NCI-H2196 treated with DMSO at 0.1 percent for 48 hours (cell line): ENCODE results near the gene SH3PXD2A.

Source experiments
- DNase-seq: peaks from one replicate; lab custom pipeline; 2025; ENCODE audit not compliant: unreplicated experiment; lab: John Stamatoyannopoulos, UW

The SH3PXD2A gene

DNA sequence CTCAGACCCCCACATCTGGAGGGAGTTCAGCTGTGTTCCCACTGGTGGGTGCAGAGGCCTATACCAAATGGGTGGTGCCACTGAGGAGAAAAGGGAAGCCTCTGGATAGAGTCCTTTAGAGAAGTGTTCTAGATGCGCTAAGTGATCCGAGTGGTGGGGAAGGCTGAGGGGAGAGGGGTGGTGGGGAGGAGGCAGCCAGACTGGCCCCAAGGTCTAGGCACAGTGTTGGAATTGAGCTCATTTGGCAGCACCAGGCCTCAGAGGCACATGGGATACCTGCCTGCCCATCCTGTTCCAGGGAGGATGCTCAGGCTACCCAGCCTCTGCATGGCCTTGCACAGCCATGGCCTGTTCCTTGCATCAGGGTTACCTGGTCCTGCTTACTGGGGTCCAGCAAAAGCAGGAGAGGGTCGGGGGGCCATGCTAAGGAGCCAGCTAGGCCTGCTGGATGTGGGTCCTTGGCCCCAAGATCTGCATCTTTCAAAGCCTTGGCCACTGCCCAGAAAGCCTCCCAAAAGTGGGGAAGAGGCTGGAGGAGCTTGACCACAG, 262.3 kb downstream of the SH3PXD2A start:
- no peak for DNase-seq

DNA sequence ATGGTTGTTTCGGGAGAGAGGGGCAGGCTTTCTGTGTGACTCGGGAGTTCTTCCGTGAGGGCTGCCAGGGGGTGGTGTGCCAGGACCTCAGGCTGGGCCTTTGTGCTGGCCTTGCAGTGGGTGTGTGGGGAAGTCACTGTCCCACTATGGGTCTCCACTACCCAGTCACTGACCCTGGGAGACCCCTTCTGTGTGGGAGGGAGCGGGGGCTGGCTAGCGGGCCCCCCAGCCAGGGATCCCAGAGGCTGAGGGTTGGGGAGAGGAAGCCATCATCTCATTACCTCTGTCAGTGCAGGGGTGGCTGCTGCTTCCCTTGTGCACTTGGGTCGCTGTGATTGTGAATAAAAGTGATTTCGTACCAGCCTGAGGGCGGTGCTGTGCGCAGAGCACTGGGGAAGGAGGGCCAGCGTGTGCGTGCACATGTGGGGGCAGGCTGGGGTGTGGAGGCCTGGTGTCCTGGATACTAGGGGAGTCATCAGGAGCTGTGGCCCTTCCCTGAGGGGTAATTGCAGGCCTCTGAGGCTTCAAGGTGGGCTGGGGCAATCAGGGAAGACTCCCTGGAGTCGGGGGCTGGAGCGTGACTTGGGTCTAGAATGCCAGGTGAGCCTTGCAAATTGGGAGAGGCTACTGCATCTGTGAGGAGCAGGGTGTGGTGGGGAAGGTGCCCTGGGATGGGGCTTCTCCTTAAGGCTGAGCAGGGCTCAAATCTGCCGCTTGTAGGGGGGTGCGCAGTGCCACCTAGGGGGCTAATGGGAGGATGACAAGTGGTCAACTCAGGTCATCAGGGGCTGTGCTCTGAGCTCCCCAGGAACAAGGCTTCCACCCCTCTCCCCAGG, 263.0 kb downstream of the SH3PXD2A start:
- no peak for DNase-seq

DNA sequence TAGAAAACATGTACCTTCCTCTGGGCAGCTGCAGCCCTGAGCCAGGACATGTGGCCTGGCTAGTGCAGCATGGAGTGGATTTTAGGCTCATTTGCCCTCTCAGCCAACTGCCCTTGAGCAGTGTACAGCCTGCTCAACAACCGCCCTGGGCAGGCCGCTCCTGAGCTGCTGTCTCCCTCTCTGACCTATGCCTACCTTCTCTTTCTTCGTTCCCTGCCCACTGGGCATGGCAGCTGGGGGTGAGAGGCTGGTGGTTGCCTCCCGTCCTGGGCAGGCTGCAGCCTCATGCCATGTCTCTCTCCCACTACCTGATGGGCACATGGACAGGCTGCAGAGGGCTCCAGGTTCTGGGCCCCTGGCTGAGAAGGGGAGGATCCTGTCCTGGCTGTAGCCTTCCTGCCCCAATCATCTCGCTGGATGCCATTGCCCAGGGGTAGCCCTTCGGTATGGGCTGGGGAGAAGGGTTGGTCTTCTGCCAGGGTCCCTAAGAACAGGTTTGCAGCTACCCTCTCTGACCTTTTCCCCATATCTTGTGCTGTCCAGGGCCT, 264.6 kb downstream of the SH3PXD2A start:
- no peak for DNase-seq

DNA sequence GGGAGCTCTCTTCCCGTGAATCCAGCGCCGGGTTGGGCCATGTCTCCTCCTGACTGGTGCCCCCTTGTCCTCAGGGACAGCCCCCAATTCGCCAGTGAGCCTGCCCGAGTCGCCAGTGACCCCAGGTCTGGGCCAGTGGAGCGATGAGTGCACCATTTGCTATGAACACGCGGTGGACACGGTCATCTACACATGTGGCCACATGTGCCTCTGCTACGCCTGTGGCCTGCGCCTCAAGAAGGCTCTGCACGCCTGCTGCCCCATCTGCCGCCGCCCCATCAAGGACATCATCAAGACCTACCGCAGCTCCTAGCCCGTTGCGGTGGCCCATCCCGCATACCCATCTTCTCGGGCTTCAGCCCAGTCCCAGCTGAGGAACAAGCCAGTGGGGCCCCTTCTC, 265.3 kb downstream of the SH3PXD2A start:
- no peak for DNase-seq

DNA sequence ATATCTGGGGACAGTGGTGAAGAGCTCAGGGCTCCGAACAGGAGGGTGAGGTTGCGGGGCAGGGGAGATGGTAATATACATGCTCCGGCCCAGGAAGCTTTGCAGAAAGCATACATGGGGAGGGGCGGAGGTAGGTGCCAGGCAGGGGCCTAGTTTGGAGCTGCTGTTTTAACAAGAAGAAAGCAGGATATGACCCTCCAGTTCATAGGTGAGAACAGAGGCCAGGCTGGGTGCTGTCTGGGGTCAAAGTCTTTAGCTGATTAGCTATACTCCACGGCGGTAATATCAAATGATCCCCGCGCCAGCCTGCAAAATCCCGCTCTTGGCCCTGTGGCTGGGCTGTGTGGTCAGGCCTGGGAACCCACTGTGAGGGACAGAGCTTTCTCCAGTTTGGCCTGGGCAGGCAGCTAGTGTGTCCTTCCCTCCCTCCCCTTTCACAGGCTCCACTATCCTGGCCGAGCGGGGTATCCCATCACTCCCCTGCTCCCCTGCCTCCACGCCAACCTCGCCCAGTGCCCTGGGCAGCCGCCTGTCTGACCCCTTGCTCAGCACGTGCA, 266.2 kb downstream of the SH3PXD2A start:
- DNase-seq: no peak

DNA sequence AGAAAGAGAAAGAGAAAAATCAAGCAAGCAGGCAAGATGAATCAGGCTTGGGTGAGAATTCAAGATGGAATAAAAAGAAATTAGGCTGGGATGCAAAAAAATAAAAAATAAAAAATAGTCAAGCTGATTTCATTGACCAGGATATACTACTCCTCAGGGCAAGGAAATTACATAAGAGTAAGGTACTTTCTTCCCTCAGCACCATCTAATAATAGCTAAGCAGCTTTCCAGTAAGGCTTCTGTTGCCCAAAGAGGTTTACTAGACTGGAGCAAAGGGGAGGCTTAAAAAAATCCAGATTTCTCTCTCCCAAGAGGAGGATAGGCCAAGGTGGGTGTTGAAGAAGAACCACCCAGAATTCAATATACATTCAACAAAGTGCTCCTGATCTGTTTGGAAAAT, 268.3 kb downstream of the SH3PXD2A start:
- DNase-seq: no peak

DNA sequence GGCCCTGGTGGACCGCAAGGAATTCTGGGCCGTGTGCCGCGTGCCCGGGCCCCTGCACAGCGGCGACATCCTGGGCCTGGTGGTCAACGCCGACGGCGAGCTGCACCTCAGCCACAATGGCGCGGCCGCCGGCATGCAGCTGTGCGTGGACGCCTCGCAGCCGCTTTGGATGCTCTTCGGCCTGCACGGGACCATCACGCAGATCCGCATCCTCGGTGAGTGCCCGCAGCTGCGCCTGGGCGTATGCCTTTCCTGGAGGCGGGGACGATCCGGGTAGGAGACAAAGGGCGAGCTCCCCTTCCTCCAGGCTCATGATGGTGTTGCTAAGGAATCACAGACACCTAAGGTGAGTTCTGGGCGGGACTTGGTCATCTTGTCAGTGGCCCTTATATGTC, 270.4 kb downstream of the SH3PXD2A start:
- DNase-seq: no peak

DNA sequence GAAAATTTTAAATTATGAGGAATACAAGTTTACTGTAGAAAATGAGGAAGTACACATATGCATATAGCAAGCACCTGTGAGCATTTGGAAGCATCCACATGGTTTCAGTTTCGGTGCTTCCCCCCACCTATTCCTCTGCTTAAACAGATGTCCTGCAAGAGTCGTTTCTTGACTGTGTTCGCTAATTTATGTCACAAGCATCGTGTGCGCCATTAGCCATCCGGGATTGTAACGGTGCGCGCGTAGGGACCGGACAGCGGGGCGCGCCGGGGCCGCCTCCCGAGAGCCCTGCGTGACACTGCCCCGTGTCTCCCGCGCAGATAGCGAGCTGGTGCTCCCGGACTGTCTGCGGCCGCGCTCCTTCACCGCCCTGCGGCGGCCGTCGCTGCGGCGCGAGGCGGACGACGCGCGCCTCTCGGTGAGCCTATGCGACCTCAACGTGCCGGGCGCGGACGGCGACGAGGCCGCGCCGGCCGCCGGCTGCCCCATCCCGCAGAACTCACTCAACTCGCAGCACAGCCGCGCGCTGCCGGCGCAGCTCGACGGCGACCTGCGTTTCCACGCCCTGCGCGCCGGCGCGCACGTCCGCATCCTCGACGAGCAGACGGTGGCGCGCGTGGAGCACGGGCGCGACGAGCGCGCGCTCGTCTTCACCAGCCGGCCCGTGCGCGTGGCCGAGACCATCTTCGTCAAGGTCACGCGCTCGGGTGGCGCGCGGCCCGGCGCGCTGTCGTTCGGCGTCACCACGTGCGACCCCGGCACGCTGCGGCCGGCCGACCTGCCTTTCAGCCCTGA, 271.0 kb downstream of the SH3PXD2A start:
- DNase-seq: no peak

DNA sequence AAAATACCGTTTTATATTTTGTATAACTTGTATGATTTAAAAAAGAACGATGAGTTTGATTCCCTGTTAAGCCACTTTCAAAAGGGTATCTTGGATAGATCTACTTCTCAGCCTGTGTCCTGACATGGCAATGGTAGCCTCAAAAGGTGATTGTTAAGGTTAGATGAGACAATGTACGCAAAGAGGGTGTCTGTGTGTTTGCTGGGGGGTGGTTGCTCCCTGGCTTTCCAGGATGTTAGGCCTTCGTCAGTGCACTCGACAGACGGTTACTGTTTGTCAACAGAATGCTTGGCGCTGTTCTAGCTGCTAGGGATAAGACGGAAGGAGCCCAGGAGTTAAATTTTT, 271.5 kb downstream of the SH3PXD2A start:
- no peak for DNase-seq

DNA sequence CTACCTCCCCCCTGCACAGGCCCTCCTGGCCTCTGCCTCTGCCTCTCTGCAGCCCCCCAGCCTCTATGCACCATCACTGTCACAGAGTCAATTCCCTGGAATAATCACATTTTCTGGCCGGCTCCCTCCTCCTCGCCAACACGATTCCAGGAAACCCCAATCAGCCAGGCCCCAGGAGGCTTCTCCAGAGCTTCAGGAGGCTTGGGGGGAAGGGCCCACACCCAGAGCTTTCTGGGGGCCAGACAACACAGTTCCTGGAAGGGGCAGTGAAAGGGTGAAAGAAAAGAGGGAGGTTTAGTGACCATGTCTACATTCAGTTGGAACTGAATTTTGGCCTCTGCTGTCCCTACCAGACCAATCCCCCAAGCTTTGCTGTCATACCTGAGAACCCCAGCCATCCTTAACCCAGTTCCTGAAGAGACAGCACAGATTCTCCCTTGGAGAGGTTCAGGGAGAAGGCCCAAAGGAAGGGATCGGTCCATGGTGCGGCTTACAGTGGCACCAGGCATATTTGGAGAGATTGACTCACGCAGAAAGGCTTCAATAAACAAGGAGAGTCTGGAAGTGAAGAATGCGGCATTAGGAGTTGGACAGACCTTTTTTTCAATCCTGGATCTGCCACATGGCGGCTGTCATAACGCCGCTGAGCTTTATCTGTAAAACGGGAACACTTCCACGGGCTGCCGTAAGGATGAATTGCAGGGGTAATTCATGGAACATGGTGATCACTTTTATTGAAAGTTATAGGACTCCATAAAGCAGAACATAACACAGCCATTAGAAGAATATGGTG, 272.8 kb downstream of the SH3PXD2A start:
- no peak for DNase-seq

DNA sequence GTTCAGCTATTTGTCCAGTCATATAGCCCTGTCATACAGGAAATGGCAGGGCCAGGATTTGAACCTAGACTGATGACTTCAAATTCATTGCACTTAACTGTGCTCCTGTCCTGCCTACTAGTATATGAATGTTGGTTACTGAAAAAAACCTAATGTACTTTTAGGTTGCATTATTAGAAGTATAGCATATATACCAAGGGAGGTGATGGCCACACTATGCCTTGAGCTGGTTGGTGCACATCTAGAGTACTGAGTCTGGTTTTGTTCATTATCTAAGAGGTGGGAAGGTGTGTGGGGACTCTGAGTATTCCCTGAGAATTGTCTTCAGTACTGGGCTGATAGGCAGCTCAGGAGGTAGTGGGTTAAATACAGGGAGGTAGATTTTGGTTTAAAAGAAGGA, 273.9 kb downstream of the SH3PXD2A start:
- no peak for DNase-seq

DNA sequence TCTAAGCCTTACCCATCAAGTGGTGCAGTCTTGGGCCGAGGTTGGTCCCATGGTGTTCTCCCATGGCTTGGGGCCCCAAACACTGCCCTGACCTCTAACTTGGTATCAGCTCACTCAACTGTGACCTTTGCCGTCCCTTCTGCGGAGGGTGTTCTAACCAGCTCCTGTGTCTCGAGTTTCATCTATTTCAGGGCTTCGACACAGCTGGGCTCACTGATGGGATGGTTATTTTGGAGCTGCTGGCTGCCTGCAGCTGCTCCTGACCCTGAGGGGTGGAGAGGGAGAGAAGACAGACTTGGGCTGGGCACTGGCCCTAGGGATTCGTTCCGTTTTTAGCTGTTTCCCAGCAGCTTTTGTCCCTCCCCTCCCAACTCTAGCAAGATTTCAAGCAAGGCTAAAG, 274.9 kb downstream of the SH3PXD2A start:
- no peak for DNase-seq

DNA sequence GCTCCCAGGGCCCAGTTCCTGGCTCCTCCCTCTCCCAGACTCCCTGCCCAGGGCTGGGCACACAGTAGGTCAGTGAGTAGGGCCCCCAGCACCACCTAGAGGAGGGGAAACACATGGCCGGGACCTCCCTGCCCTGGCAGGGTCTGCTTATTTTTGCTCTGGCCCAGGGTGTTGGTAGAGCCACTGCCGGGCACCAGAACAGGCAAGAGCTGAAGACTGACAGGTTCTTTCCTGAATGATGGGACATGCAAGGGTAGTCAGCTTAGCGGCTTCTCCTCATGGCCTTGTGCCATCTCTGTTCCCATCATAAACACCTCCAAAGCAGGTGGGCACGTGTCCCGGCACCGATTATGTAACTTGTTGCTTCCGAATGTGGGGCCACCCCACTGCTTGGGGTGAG, 275.4 kb downstream of the SH3PXD2A start:
- no peak for DNase-seq

DNA sequence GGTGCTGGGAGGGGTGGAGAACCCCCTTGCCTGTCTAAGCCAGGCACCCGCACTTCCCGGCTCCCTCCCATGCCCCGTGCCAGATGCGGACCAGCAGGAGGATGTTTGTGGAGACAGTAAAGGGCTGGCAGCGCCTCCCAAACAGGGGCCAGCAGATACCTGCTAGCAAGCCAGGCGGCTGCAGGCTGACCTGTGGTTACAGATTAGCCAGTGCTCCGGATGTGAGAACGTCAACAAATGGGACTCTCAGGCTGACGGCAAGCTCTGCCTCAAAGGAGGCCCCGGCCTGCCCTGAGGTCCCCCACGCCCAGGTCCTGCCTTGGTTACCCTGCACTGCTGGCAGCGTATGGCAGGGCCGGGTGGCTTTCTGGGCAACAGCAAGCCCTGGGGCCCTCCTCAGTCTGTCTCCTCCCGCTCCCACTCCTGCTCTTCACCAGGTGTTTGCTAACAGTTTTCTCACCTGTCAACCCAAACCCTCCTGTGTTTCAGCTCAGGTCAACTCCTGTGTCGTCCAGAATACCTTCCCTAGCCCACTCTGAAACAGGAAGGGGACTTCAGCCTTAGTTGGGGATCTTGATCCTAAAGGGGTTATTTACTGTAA, 276.5 kb downstream of the SH3PXD2A start:
- no peak for DNase-seq

DNA sequence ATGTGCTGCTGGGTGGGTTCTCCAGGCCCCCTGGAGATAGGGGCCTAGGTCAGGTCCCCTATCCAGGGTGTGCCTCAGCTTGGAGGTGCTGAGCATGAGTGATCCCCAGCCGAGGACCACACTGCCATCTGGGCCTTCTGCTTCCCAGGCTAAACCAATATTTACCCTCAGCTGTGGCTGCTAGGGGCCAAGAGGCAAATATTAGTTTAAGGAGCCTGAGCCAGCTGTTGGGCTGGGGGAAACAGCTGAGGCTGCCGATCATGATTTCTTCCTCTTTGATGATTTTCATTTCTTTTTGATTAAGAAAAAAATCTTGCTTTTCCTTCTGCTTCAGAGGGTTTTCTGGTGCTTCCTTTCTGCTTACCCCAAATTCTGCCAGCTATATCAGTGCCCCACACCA, 278.5 kb downstream of the SH3PXD2A start:
- DNase-seq: peak; percentile 6

DNA sequence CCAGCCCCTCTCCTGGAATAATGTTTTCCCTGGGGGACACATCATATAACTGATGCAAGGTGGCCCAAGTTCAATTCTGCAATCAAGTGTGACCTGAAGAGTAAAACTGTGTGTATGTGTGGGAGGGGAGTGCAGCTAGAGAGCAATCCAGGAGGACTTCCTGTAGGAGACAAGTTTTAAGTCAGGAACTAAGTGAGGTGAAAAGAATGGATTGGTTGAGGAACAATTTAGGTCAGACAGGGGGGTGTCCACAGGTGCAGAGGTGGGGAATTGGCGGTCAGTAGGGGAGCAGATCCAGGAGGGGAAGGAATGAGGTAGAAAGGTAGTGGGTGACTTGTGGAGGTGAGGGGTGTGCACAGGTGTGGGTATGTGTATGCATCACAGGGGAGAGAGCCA, 279.3 kb downstream of the SH3PXD2A start:
- DNase-seq: no peak

DNA sequence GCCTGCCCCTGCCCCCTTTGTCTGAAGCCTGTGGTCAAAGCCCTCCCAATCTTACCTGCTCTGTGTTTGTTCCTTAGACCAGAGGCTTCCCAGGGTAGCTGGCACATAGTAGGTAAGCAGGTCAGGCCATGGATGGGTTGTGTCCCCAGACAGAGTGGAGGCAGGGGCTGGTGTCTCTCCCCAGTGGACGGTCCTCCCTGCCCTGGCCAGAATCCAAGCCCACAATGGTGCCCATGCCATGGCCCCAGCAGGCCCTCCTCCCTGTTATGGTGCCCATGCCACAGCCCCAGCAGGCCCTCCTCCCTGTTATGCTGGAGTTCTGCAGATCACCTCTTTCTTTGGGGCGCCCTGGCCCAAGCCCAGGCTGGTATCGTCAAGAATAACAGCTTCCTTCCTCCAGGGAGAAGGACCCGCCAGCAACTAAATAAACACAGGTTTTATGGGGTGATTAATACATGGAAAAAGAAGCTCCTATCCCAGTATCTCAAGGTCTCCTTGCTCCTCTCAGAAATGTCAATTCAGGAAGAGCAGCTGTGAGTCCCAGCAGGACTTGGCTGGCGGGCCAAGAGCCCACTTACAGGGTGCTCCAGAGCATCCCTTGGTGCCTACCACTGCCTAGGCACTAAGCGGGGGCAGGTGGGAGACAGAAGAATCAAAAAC, 279.8 kb downstream of the SH3PXD2A start:
- DNase-seq: no peak

DNA sequence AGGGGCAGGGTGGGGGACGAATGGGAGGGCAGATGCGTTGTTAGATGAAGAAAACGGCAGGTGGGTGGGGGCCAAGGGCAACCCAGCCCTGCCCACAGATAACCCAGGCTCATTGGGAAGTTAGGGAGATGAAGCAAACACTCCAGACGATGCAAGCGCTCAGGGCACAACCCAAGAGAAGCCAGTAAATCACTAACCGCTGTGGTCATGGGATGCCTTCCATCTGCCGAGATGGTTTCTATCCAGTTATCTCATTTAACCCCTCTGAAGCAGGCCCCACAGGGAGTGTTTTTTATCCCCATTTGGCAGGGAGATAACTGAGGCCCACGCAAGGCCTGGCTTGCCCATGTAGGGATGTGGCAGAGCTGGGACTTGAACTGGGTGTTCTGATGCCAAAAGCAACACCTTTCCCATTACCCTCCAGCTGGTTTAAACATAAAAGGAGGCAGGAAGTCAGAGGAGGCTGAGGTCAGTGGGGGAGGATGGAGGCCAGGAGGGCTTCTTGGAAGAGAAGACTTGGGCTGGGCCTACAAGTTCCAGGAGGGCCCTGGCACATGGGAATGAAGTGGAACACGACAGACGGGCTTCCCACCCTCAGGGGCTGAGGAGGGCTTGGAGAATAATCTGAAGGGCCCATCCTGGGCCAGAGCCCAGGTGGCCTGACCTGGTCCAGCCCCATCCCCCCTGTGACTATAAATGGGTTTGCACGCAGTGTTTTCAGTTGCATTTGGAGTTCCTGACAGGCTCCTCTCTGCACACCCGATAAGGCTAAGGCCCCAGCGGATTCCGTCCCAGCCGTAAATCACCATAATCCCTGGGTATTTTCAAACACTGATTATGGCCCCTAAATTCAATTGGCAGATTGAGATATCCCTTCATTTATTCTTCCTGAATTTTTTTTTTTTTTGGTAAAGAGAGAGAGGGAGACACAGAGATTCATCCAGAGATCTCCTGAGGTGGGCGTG, 281.0 kb downstream of the SH3PXD2A start:
- no peak for DNase-seq

DNA sequence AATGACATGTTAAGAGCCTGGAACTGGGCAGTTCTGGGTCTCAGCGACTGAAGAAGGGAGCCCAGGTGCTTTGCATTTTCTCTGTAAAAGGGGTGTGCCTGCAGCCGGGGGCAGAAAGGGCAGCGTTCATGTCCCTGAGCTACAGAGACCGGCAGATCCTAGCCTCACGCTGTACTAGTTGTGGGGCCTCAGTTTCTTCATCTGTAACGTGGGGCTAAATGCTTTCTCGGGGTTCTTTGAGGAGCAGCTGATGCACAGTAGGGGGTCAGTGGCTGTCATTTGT, 282.2 kb downstream of the SH3PXD2A start:
- no peak for DNase-seq
